HPDE6-E6E7 (cell line): Measurements from ENCODE around the gene RTN4IP1.

Experiments
- DNase-seq: peaks from one replicate; pipeline ENCODE4 v3.0.0; 2011; ENCODE audit warnings: missing footprints; ENCODE audit errors: extremely low spot score

RTN4IP1 gene

GRCh38 chr6:106522562-106523250 lies 106.6 kb downstream of the RTN4IP1 start:
- DNase-seq = no peak
